H7 (cell line): ENCODE data around the gene GRB2. TPM values are rescaled to one million over a fixed set of nuclear protein-coding genes. Genes with fewer than 3 reads are reported as not detected.
"Not testable (repeated sequence)": the region's sequence is repeated elsewhere in the genome, so short reads cannot be mapped to it uniquely, and the experiment has no call there.

Experiments used
- DNase-seq: peaks from one replicate; pipeline ENCODE4 v3.0.0; 2012
- H3K27me3 ChIP-seq: 2 replicates; pipeline ENCODE4 v1.6.0; 2011; ENCODE audit warnings: mild to moderate bottlenecking, low read length; ENCODE audit not compliant: control insufficient read depth, insufficient read depth
- H3K36me3 ChIP-seq: replicated peaks from 2 replicates; pipeline ENCODE4 v1.5.1; 2011; ENCODE audit warnings: low read length; ENCODE audit not compliant: control insufficient read depth, insufficient read depth
- H3K4me3 ChIP-seq: 2 replicates; pipeline ENCODE4 v1.5.1; 2011; ENCODE audit warnings: low read depth, mild to moderate bottlenecking, control low read depth, low read length, moderate library complexity; ENCODE audit not compliant: insufficient read depth
- total RNA-seq: library from RNA; depleted of rRNA; stranded (reverse); fragments of >200 nt; shearing (Covaris generic); gene quantifications from 2 replicates; pipeline ENCODE4 v1.2.3, GENCODE V29; 2014

The GRB2 gene
- total RNA-seq, 1 experiment from 2014 or later, result 98.7 TPM

GRCh38 chr17:75295201-75296158 is 110.0 kb downstream of the GRB2 start:
- no peak for DNase-seq
- Histone ChIP-seq H3K36me3 (no peaks in the 10 kb centered on the region), H3K27me3 (no peaks in the 10 kb centered on the region), H3K4me3 (no peak overlapping the region)

GRCh38 chr17:75292810-75293448 is 112.5 kb downstream of the GRB2 start:
- not testable (repeated sequence) for DNase-seq, H3K4me3 ChIP-seq, H3K36me3 ChIP-seq, H3K27me3 ChIP-seq

GRCh38 chr17:75289832-75290337 is 115.6 kb downstream of the GRB2 start:
- peaks cover 9% of the 10 kb centered on the region for H3K36me3 ChIP-seq
- no peak for DNase-seq
- peak overlapping the region; percentile 51 for H3K4me3 ChIP-seq
- no peaks in the 10 kb centered on the region for H3K27me3 ChIP-seq

GRCh38 chr17:75289115-75289831 is 116.2 kb downstream of the GRB2 start, which contains the start of gene SLC25A19:
SLC25A19 (minus strand) TSS chr17:75289433; CDS start chr17:75286764, 2,669 bp downstream.
- H3K36me3 ChIP-seq, result peaks cover 9% of the 10 kb centered on the region
- peak within 1 kb of the TSS; percentile 82 for H3K4me3 ChIP-seq
- H3K27me3 ChIP-seq, result no peaks in the 10 kb centered on the region
- peak; percentile 99 for DNase-seq

GRCh38 chr17:75288770-75289114 is 116.7 kb downstream of the GRB2 start:
- no peaks in the 10 kb centered on the region for H3K27me3 ChIP-seq
- H3K36me3 ChIP-seq, result peaks cover 9% of the 10 kb centered on the region
- peak overlapping the region; percentile 82 for H3K4me3 ChIP-seq
- DNase-seq, result peak; percentile 84

- Histone ChIP-seq H3K4me3 (peak overlapping the region; percentile 82), H3K27me3 (no peaks in the 10 kb centered on the region), H3K36me3 (peaks cover 9% of the 10 kb centered on the region)
- no peak for DNase-seq
These were observed 117.1 kb downstream of the GRB2 start for GRCh38 chr17:75288359-75288758.

- DNase-seq, result no peak
- peaks cover 9% of the 10 kb centered on the region for H3K36me3 ChIP-seq
- H3K4me3 ChIP-seq, result no peak overlapping the region
- no peaks in the 10 kb centered on the region for H3K27me3 ChIP-seq
These were observed 118.3 kb downstream of the GRB2 start for GRCh38 chr17:75287221-75287620.

- no peak overlapping the region for H3K4me3 ChIP-seq
- no peak for DNase-seq
- peaks cover 9% of the 10 kb centered on the region for H3K36me3 ChIP-seq
- H3K27me3 ChIP-seq, result no peaks in the 10 kb centered on the region
These were observed 120.4 kb downstream of the GRB2 start for GRCh38 chr17:75285123-75285522.

GRCh38 chr17:75280189-75280588 is 125.3 kb downstream of the GRB2 start:
- H3K27me3 ChIP-seq, H3K36me3 ChIP-seq, H3K4me3 ChIP-seq, DNase-seq: not testable (repeated sequence)

- DNase-seq, result no peak
- H3K27me3 ChIP-seq, result no peaks in the 10 kb centered on the region
- H3K36me3 ChIP-seq, result peaks cover 5% of the 10 kb centered on the region
- no peak overlapping the region for H3K4me3 ChIP-seq
These were observed 127.8 kb downstream of the GRB2 start for GRCh38 chr17:75277664-75278071.

- Histone ChIP-seq H3K27me3 (peaks cover 4% of the 10 kb centered on the region; the same call in 1 of the 2 replicates), H3K4me3 (no peak overlapping the region), H3K36me3 (peaks cover 5% of the 10 kb centered on the region)
- DNase-seq, result no peak
These were observed 131.3 kb downstream of the GRB2 start for GRCh38 chr17:75273977-75274708.

- no peak overlapping the region for H3K4me3 ChIP-seq
- no peak for DNase-seq
- peaks cover 5% of the 10 kb centered on the region for H3K36me3 ChIP-seq
- peaks cover 4% of the 10 kb centered on the region; the same call in 1 of the 2 replicates for H3K27me3 ChIP-seq
These were observed 132.7 kb downstream of the GRB2 start for GRCh38 chr17:75272848-75273184.

GRCh38 chr17:75271955-75272847 is 133.3 kb downstream of the GRB2 start:
- Histone ChIP-seq H3K4me3 (peak overlapping the region; percentile 80), H3K36me3 (peaks cover 5% of the 10 kb centered on the region), H3K27me3 (peaks cover 4% of the 10 kb centered on the region; the same call in 1 of the 2 replicates)
- DNase-seq, result peak; percentile 70
